Activated T-cell treated with anti-CD3 and anti-CD28 coated beads, Interleukin-2, amount 50 U/mL, for 4 hours (primary cell): ENCODE results near the gene KISS1. TPM values are rescaled to one million over a fixed set of nuclear protein-coding genes. Genes with fewer than 3 reads are reported as not detected.

Source experiments
- ATAC-seq, 2 donors: fragments of 200-7000 bp; cut with Tn5 transposase; one replicate each; pipeline ENCODE4 v1.10.0; 2021
- DNase-seq: peaks from one replicate; pipeline ENCODE4 v3.0.0-alpha.2; 2020
- H3K27me3 Mint-ChIP-seq: one replicate; pipeline ENCODE4 v1.8.0; 2021; ENCODE audit warnings: low read depth, mixed read lengths
- H3K36me3 Mint-ChIP-seq: one replicate; pipeline ENCODE4 v1.8.0; 2022; ENCODE audit warnings: mixed read lengths; ENCODE audit not compliant: insufficient read depth
- H3K4me1 Mint-ChIP-seq: one replicate; pipeline ENCODE4 v1.8.0; 2021; ENCODE audit warnings: low read depth, mixed read lengths
- H3K4me3 Mint-ChIP-seq: one replicate; pipeline ENCODE4 v1.8.0; 2021; ENCODE audit warnings: mild to moderate bottlenecking, moderate library complexity, mixed read lengths
- H3K9me3 Mint-ChIP-seq: one replicate; pipeline ENCODE4 v1.8.0; 2021; ENCODE audit warnings: mixed read lengths
- total RNA-seq, 3 donors: library from RNA; stranded (reverse); gene quantifications; one replicate each; pipeline ENCODE4 v1.2.1, GENCODE V29; 2021

Gene KISS1
- total RNA-seq, 3 donors from 2014 or later, result not detected

GRCh38 chr1:204169858-204170257, 26.4 kb downstream of the KISS1 start:
- Mint-ChIP-seq H3K36me3 (no peaks in the 10 kb centered on the region), H3K4me1 (no peaks in the 10 kb centered on the region)

GRCh38 chr1:204167730-204168129, 28.6 kb downstream of the KISS1 start:
- H3K4me1 Mint-ChIP-seq, result no peaks in the 10 kb centered on the region
- H3K9me3 Mint-ChIP-seq, result peaks cover 23% of the 10 kb centered on the region
- H3K27me3 Mint-ChIP-seq, result peaks cover 5% of the 10 kb centered on the region
- no peak for DNase-seq
- ATAC-seq, result no peak
- no peaks in the 10 kb centered on the region for H3K36me3 Mint-ChIP-seq
- no peak overlapping the region for H3K4me3 Mint-ChIP-seq

More at GRCh38 chr1:204169858-204170257, 26.4 kb downstream of the KISS1 start:
- Mint-ChIP-seq H3K9me3 (peaks cover 27% of the 10 kb centered on the region), H3K4me3 (no peak overlapping the region), H3K27me3 (peaks cover 7% of the 10 kb centered on the region)
- DNase-seq, result no peak
- no peak for ATAC-seq

- Mint-ChIP-seq H3K27me3 (peaks cover 9% of the 10 kb centered on the region), H3K4me3 (no peak within 1 kb of the TSS), H3K4me1 (no peaks in the 10 kb centered on the region), H3K36me3 (no peaks in the 10 kb centered on the region), H3K9me3 (peaks cover 20% of the 10 kb centered on the region)
- no peak for DNase-seq
- no peak for ATAC-seq
Observed at GRCh38 chr1:204166219-204166618, 30.1 kb downstream of the KISS1 start, which contains the start of gene REN. Gene REN (minus strand): TSS chr1:204166337. CDS start chr1:204166293, 44 bp downstream.

- ATAC-seq (peak; percentile 94 to 99), DNase-seq (peak; percentile 82)
- Mint-ChIP-seq H3K4me3 (no peak overlapping the region), H3K4me1 (no peaks in the 10 kb centered on the region), H3K9me3 (peaks cover 4% of the 10 kb centered on the region), H3K36me3 (no peaks in the 10 kb centered on the region), H3K27me3 (peaks cover 14% of the 10 kb centered on the region)
Observed at GRCh38 chr1:204162494-204163074, 33.7 kb downstream of the KISS1 start.

- DNase-seq, result no peak
- ATAC-seq, result no peak
- Mint-ChIP-seq H3K36me3 (no peaks in the 10 kb centered on the region), H3K27me3 (peaks cover 14% of the 10 kb centered on the region), H3K4me1 (no peaks in the 10 kb centered on the region), H3K4me3 (no peak overlapping the region), H3K9me3 (no peaks in the 10 kb centered on the region)
Observed at GRCh38 chr1:204161609-204162493, 34.4 kb downstream of the KISS1 start.

- DNase-seq (no peak), ATAC-seq (no peak)
- Mint-ChIP-seq H3K4me3 (no peak overlapping the region), H3K9me3 (no peaks in the 10 kb centered on the region), H3K36me3 (no peaks in the 10 kb centered on the region), H3K4me1 (no peaks in the 10 kb centered on the region), H3K27me3 (peaks cover 9% of the 10 kb centered on the region)
Observed at GRCh38 chr1:204157962-204158361, 38.3 kb downstream of the KISS1 start.

GRCh38 chr1:204155881-204156280, 40.4 kb downstream of the KISS1 start:
- DNase-seq, result no peak
- Mint-ChIP-seq H3K27me3 (peaks cover 4% of the 10 kb centered on the region), H3K4me1 (peaks cover under 1% of the 10 kb centered on the region), H3K4me3 (no peak overlapping the region), H3K9me3 (no peaks in the 10 kb centered on the region), H3K36me3 (no peaks in the 10 kb centered on the region)
- no peak for ATAC-seq

- Mint-ChIP-seq H3K36me3 (no peaks in the 10 kb centered on the region), H3K4me1 (peaks cover 2% of the 10 kb centered on the region), H3K27me3 (peaks cover 1% of the 10 kb centered on the region), H3K9me3 (no peaks in the 10 kb centered on the region), H3K4me3 (no peak overlapping the region)
- ATAC-seq (no peak), DNase-seq (no peak)
Observed at GRCh38 chr1:204154568-204155255, 41.6 kb downstream of the KISS1 start.

- no peaks in the 10 kb centered on the region for H3K27me3 Mint-ChIP-seq
- no peaks in the 10 kb centered on the region for H3K36me3 Mint-ChIP-seq
- peaks cover 2% of the 10 kb centered on the region for H3K4me1 Mint-ChIP-seq
- H3K4me3 Mint-ChIP-seq, result no peak overlapping the region
- DNase-seq, result no peak
- ATAC-seq, result no peak
- no peaks in the 10 kb centered on the region for H3K9me3 Mint-ChIP-seq
Observed at GRCh38 chr1:204153667-204154066, 42.6 kb downstream of the KISS1 start.

- Mint-ChIP-seq H3K4me3 (peak overlapping the region; percentile 62), H3K27me3 (no peaks in the 10 kb centered on the region), H3K9me3 (no peaks in the 10 kb centered on the region), H3K36me3 (no peaks in the 10 kb centered on the region), H3K4me1 (peaks cover 2% of the 10 kb centered on the region)
- DNase-seq (no peak), ATAC-seq (peak in 1 of 2 donors; percentile 11)
Observed at GRCh38 chr1:204152310-204153044, 43.8 kb downstream of the KISS1 start.

- DNase-seq, result peak; percentile 52
- peak within 1 kb of the TSS; percentile 64 for H3K4me3 Mint-ChIP-seq
- H3K36me3 Mint-ChIP-seq, result no peaks in the 10 kb centered on the region
- H3K27me3 Mint-ChIP-seq, result no peaks in the 10 kb centered on the region
- H3K4me1 Mint-ChIP-seq, result peaks cover 2% of the 10 kb centered on the region
- peak; percentile 80 to 82 for ATAC-seq
- H3K9me3 Mint-ChIP-seq, result no peaks in the 10 kb centered on the region
Observed at GRCh38 chr1:204151552-204152309, 44.6 kb downstream of the KISS1 start, which contains the start of gene ETNK2. Gene ETNK2 (minus strand): TSS chr1:204152044. CDS start chr1:204151852, 192 bp downstream.

- H3K27me3 Mint-ChIP-seq, result no peaks in the 10 kb centered on the region
- DNase-seq (no peak), ATAC-seq (peak; percentile 12 to 25)
- H3K4me1 Mint-ChIP-seq, result peaks cover 2% of the 10 kb centered on the region
- H3K9me3 Mint-ChIP-seq, result no peaks in the 10 kb centered on the region
- H3K36me3 Mint-ChIP-seq, result no peaks in the 10 kb centered on the region
- H3K4me3 Mint-ChIP-seq, result peak overlapping the region; percentile 64
Observed at GRCh38 chr1:204150702-204151551, 45.4 kb downstream of the KISS1 start.
